HL-60/S4 treated with phorbol 12-myristate 13-acetate at 8.2 ng/mL for 4 days and 3 days (cell line): ENCODE measurements around the gene SRCIN1.

Source experiments
- in situ Hi-C: fragments of 300-500 bp; cut with MboI; formaldehyde crosslinking; loops from 2 replicates; pipeline ENCODE4 v1.15.0; 2022; ENCODE audit warnings: low sequenced_read_pairs

Gene SRCIN1

DNA sequence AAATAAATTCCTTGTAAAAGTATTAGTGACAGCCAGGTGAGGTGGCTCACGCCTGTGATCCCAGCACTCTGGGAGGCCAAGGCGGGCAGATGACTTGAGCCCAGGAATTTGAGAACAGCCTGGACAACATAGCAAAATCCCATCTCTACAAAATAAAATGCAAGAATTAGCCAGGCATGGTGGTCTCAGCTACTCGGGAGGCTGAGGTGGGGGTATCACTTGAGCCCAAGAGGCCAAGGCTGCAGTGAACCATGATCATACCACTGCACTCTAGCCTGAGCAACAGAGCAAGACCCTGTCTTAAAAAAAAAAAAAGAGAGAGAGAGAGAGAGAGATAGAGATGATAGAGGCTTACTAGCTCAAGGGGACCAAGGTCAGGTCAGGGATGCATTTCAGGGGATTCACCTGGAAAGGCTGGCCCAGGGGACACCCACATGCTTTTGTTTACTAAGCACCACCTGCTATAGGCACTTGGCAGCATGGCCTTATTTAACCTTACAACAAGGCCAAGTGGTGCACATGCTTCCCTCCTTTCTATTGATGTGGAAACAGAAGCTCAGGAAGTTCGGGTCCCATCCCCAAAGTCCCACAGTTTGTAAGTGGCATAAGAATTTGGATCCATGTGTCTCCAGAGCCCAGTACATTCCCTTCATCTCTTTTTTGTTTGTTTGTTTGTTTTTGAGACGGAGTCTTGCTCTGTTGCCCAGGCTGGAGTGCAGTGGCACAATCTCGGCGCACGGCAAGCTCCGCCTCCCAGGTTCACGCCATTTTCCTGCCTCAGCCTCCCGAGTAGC lies 12.4 kb upstream of the SRCIN1 start:
- in situ Hi-C loops: no loop called here

DNA sequence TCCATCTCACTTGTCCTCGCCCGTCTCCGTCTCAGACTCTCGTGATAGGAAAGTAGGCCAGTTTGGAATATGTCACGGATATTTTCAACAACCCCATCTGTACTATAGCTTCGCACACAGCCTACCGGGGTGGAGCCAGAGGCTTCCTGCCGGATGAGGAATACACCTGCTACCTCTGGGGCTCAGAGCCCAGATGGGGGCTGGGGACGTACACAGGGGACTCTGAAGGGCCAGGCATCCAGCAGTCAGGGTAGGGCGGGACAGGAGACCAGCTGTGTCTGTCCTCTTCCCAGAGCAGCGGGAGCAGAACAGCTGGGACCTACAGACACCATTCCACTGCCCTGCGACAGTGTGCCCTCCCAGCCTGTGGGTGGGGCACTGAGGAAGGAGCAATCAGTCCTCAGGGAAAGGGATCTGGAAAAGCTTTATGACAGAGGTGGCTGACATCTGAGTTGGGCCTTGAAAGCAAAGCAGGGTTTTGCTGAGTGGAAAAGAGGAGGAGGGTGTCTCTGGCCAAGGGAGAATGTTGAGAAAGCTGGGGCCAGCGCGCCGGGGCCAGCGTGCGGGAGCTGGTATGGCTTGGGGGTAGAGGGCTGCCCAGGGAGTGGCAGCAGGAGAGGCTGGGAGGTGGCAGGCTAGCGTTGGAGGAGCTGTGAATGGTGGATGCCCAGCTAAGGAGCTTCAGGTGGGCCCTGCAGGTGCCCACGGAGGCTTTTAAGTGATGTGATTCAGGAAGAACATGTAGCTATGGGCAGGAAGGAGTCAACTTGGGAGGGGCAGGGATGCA lies 11.5 kb upstream of the SRCIN1 start:
- in situ Hi-C loops: no loop called here

- in situ Hi-C loops: no loop called here
Observed at GRCh38 chr17:38616361-38616760, 10.6 kb upstream of the SRCIN1 start.

- in situ Hi-C loops: no loop called here
Observed at GRCh38 chr17:38613981-38614779, 8.4 kb upstream of the SRCIN1 start.

- in situ Hi-C loops: no loop called here
Observed at GRCh38 chr17:38613525-38613980, 7.8 kb upstream of the SRCIN1 start.

DNA sequence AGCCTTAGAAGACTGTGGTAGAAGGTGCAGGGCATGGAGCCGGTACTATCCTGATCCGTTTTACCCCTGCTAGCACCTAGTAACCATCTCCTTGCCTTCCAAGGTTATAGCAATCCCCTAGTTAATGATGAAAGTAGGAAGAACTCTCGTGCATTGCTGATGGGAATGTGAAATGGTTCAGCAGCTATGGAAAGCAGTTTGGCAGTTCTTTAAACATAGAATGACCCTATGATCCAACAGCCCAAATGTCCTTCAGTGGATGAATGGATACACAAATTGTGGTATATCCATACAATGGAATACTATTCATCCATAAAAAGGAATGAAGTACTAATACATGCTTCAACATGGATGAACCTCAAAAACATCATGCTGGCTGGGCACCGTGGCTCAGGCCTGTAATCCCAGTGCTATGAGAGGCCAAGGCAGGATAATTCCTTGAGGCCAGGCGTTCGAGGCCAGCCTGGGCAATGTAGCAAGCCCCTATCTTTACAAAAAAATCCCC lies 6.2 kb upstream of the SRCIN1 start:
- in situ Hi-C loops: no loop called here

DNA sequence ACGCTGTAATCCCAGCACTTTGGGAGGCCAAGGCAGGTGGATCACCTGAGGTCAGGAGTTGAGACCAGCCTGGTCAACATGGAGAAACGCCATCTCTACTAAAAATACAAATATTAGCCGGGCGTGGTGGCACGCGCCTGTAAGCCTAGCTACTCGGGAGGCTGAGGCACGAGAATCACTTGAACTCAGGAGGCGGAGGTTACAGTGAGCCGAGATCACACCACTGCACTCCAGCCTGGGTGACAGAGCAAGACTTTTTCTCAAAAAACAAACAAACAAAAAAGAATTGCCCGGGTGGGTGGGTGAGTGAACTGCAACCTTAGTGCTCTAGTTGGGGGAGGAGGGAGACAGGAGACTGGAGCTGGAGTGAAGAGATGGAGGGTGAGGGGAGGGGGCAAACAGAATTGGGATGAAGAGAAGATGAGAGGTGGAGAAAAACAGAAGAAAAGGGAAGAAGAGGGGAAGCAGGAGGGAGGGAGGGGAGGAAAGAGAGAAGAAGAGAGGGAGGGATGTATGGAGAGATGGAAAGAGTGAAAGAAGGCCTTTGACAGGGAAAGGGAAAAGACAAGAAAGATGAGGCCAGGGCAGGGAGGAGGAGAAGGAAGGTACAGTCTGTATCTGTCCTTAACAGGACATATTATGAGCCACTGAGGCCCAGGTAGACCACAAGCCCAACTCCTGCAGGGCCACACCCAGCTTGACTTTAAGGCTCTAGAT lies 5.5 kb upstream of the SRCIN1 start:
- in situ Hi-C loops: no loop called here

DNA sequence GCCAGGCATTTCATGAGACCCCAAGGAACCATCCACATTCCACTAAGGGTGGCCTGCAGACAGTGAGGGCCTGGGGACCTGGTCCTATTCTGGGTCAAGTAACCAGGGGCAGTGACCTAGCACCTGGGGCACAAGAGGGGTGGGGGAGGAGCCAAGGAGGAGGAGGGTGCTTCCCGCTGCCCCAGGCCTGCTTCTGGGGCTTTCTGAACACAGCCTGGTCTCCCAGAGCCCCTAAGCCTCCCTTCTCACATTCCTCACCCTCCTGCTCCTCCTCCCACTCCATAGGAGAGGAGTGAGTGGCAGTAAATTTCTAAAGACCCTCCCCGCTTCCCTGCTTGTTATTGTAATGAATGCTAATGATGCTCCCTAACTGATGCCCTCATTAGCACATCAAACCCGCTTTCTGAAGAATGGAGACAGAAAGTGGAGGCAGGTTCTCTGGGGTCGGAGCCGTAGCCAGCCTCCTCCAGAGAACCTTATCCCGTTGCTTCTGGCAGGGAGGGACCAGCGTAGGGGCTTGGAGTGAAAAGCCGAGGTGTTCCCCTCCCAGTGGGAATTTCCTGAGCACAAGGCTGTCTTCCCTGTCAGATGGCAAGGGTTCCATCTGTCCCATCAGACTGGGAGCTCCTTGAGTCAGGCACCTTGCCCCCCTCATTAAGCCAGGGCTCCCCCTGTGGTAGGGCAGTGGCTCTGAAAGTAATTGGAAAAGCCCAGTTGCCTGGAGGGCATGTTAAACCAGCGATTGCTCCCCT lies 3.7 kb upstream of the SRCIN1 start:
- in situ Hi-C loops: no loop called here

- in situ Hi-C loops: no loop called here
Observed at GRCh38 chr17:38608648-38609047, 2.9 kb upstream of the SRCIN1 start.

GRCh38 chr17:38606646-38607611 lies 1.2 kb upstream of the SRCIN1 start:
- in situ Hi-C loops: no loop called here

DNA sequence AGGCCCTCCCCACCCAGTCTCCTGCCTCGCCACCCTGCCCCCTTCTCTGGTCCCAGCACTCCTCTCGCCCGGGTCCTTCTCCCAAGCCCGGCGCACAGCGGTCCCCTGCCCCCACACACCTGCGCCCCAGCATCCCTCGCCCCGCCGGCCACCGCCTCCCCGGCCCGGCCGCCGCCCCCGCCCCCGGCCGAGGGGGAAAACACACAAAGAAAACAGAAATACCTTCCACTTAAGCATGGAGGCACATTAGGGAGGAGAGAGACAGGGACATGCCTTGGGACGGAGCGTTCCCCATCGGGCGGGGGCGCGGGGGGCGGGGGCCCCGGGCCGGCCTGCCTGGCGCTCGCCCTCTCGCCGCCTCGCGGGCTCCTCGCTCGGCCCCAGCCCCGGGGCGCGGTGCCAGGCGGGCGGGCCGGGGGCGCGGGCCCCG lies 326 bp downstream of the SRCIN1 start:
- in situ Hi-C loops: no loop called here

DNA sequence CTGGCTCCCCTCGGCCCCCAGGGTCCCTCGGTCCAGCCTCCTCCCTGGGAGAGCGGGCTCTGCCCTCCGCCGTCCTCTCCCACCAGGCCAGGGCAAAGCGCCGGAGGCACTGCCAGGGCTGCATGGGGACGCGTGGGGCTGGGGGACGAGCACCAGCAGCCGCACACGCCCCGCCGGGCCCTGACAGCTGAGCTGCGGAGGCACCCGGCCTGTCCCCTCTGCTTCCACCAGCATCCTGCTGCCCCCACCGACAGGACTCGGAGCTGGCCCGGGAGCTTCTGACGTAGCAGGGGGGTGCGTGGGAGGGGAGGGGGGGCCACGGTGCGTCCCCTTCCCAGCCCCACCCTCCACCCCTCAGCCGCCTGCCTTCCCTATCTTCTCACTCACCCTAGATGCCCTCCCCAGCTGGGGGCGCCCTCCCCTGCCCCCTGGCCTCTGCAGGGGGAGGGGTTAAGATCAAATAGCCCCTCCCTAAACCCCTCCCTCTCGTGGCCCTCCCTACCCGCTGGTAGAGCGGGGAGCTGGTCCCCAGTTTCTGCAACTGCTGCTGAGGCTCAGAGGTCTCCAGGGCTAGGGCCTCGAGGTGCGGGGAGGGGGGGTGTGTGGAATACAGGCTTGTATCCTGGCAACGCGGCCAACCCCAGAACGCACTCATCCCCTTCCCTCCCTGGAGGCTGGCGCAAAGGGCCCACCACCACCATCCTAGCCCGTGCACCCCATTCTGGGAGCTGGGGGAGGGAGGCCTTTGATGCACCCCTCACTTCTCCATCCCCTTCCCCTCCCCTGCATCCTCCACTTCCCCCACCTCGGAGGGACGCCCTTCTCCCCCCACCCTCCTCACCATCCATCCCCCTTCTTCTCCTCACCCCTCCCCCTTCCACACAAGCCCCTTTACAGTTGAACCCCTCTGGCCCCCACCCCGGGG lies 1.0 kb downstream of the SRCIN1 start:
- in situ Hi-C loops: no loop called here

DNA sequence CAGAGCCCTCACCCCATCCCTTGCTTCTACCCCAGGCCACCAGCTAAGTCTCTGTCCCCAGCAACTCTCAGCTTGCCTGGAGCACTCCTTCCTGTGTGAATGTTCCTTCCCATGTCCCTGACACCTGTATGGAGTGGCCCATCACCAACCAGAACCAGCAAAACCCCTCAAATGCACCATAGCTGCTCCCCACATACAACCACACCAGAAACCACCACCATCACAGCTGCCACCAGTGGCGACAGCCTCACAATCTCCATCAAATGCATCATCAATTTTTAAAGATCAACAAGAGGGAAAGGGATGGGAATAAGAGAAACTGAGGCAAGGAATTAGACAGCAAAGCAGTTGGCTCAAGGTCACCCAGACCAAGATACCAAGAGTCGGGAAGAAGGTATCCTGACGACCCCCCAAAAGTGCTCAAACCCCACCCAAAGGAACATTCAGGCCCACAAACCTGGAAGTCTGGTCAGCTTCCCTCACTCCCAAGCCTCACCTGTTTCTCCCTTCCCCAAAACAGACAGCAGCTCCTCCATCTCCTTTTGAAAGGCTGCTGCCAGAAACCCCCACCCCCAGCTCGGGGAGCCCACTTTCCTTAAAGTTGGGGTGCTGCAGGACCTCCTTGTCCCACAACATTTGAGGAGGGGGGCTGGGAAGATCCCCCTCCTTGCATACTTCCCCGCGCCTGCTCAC lies 1.8 kb downstream of the SRCIN1 start:
- in situ Hi-C loops: no loop called here

- in situ Hi-C loops: no loop called here
Observed at GRCh38 chr17:38602956-38603785, 2.6 kb downstream of the SRCIN1 start.

DNA sequence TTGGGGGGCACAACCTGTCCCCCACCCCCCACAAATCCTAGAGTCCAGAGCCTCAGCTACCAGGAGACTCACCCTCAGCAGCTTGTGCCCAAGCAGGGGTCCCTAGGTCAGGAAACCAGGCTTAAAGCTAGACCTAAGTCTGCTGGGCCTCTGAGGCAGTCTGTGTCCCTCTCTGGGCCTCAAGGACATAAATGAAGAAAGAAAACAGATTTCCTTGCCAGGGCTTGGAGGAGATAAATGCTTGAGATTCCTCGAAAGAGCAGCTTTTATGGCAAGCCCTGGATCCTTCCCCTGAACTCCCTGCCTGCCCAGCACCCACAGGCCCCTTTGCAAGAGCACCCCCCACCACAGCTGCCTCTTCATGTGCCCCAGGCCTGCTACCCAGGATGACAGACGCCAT lies 3.3 kb downstream of the SRCIN1 start:
- in situ Hi-C loops: no loop called here
